SK-N-MC (cell line): ENCODE results near the gene PCBP2.

ENCODE experiments used
- EZH2 ChIP-seq: fragments of 200-600 bp; sonication (generic); IDR thresholded peaks from one replicate; pipeline ENCODE4 v1.6.1; 2017; ENCODE audit warnings: antibody characterized with exemption
- FOXP2 ChIP-seq: optimal IDR thresholded peaks from 2 replicates; pipeline ENCODE3; 2011; ENCODE audit warnings: mild to moderate bottlenecking, moderate library complexity; ENCODE audit not compliant: insufficient read depth; ENCODE audit errors: extremely low read length, control extremely low read depth
- POLR2AphosphoS5 ChIP-seq: IDR thresholded peaks from 2 replicates; pipeline ENCODE4 v1.6.1; 2012; ENCODE audit warnings: mild to moderate bottlenecking, low read depth, low read length, borderline replicate concordance

DNA sequence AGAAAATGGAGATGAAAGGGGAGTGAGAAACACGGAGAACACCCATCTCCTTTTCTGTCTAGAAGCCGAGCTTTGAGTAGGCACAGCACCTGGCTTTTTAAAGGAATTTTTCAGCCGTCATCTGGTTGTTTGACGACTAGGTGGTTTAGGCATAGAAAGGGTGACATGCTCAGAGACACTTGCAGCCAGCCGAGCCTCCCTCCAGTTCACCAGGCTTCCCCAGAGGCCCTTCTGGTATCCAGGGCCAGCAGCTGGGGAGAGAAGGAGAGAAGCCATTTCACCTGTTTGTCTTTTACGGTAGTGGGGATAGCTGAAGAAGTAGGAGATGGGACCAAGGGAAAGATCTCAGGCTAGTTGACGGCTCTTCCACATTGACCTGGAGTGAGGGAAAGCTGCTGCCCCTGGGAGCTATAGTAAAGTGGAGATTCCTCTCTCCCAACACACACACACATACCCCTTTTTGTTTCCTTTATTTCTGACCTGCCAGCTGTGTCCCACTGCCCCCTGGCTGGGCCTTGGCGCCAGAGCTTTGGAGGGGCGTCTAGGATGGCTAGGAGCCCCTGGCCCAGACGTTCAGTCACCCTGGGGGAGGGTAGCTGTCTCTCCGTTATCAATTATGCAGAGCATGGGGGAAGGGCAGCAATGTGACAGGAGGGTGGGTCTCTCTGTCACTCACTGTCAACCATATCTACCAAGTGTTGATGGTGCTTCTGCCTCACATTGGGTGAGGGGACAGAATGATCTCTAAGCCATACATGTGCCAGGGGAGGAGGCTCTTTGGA lies 41.9 kb downstream of the PCBP2 start:
- TF ChIP-seq POLR2AphosphoS5, result no peak
- no peak for TF ChIP-seq EZH2
- no peak for TF ChIP-seq FOXP2
